HFF-Myc (cell line): Measurements from ENCODE around the gene OTUD3.
"Not testable (repeated sequence)": the region's sequence is repeated elsewhere in the genome, so short reads cannot be mapped to it uniquely, and the experiment has no call there.

Experiments used
- DNase-seq: peaks from one replicate; pipeline ENCODE4 v3.0.0-alpha.2; 2011; ENCODE audit warnings: low read depth; ENCODE audit errors: extremely low read depth
- H3K4me3 ChIP-seq: replicated peaks from 2 replicates; pipeline ENCODE4 v1.5.1; 2011; ENCODE audit warnings: low read depth, mild to moderate bottlenecking, control low read depth, low read length
- CTCF ChIP-seq: IDR thresholded peaks from 2 replicates; pipeline ENCODE4 v1.5.1; 2012; ENCODE audit warnings: mild to moderate bottlenecking, low read depth, low read length, control low read depth; ENCODE audit errors: missing control alignments

OTUD3 gene

GRCh38 chr1:19879227-19879626 lies 3.0 kb upstream of the OTUD3 start:
- no peak for TF ChIP-seq CTCF
- no peak for DNase-seq
- H3K4me3 ChIP-seq: no peak overlapping the region

- no peak for TF ChIP-seq CTCF
- DNase-seq: no peak
- no peak overlapping the region for H3K4me3 ChIP-seq
These were observed 2.5 kb upstream of the OTUD3 start for GRCh38 chr1:19879661-19880060.

GRCh38 chr1:19880841-19881240 lies 1.4 kb upstream of the OTUD3 start:
- not testable (repeated sequence) for DNase-seq, H3K4me3 ChIP-seq

- H3K4me3 ChIP-seq: no peak overlapping the region; the same call in 1 of the 2 replicates
- no peak for DNase-seq
These were observed 2.1 kb downstream of the OTUD3 start for GRCh38 chr1:19884312-19884711.

GRCh38 chr1:19885821-19886220 lies 3.6 kb downstream of the OTUD3 start:
- H3K4me3 ChIP-seq: no peak overlapping the region

More at GRCh38 chr1:19884312-19884711, 2.1 kb downstream of the OTUD3 start:
- no peak for TF ChIP-seq CTCF

GRCh38 chr1:19888112-19888511 lies 5.9 kb downstream of the OTUD3 start:
- no peak for TF ChIP-seq CTCF
- no peak for DNase-seq
- H3K4me3 ChIP-seq: no peak overlapping the region

More at GRCh38 chr1:19885821-19886220, 3.6 kb downstream of the OTUD3 start:
- no peak for DNase-seq
- TF ChIP-seq CTCF: no peak

GRCh38 chr1:19889656-19890055 lies 7.5 kb downstream of the OTUD3 start:
- TF ChIP-seq CTCF: no peak
- no peak overlapping the region for H3K4me3 ChIP-seq
- no peak for DNase-seq

- no peak overlapping the region for H3K4me3 ChIP-seq
- no peak for TF ChIP-seq CTCF
- DNase-seq: no peak
These were observed 9.9 kb downstream of the OTUD3 start for GRCh38 chr1:19892129-19892528.
